Mucosa of descending colon (tissue), 3 donors: ENCODE data around the gene HDAC11. TPM values are rescaled to one million over a fixed set of nuclear protein-coding genes. Genes with fewer than 3 reads are reported as not detected.

Source experiments
- ATAC-seq: fragments of 200-7000 bp; cut with Tn5 transposase; one replicate; pipeline ENCODE4 v1.9.1; 2020; ENCODE audit warnings: mild to moderate bottlenecking, moderate library complexity
- DNase-seq, 3 donors: peaks; one replicate each; pipeline ENCODE4 v3.0.0-alpha.2; 2020
- H3K36me3 ChIP-seq: fragments of 200-600 bp; one replicate; pipeline ENCODE4 v1.8.0; 2021; ENCODE audit warnings: low read depth, mild to moderate bottlenecking
- H3K4me1 ChIP-seq: fragments of 200-600 bp; one replicate; pipeline ENCODE4 v1.8.0; 2021; ENCODE audit warnings: low read depth, mild to moderate bottlenecking
- H3K4me3 ChIP-seq: fragments of 200-600 bp; one replicate; pipeline ENCODE4 v1.8.0; 2021; ENCODE audit warnings: mild to moderate bottlenecking
- H3K9me3 ChIP-seq: fragments of 200-600 bp; one replicate; pipeline ENCODE4 v1.8.0; 2021; ENCODE audit warnings: mild to moderate bottlenecking
- intact Hi-C, 2 donors: fragments of 100-400 bp; cut with DNase I in 1 of 2; cut with micrococcal nuclease in 1 of 2; formaldehyde crosslinking; loops; one replicate each; pipeline versions ENCODE4 v1.11.0 to v1.11.1; 2022; cut with DNase I, micrococcal nuclease
- total RNA-seq, 3 donors: library from RNA; stranded (reverse); fragmentation: NEBNext Ultra II Directional in 2 of 3; extraction: Animal tissue kit (Norgen Biotek cat#: 25700) in 2 of 3; gene quantifications; one replicate each; pipeline versions ENCODE4 v1.2.1 to v1.2.4, GENCODE V29; 2021 to 2023
- TF ChIP-seq, protein P1 (sequence below): fragments of 200-600 bp; IDR thresholded peaks from one replicate; pipeline ENCODE4 v1.8.0; 2022; ENCODE audit warnings: antibody characterized with exemption, mild to moderate bottlenecking
- donor health status: DM: no; HTN: no; CAD: no; lungs with moderate emphysema.
- donor health status: DM: no; HTN: no; CAD: no.
- donor health status: DM: no; HTN: yes; CAD: no.

Gene HDAC11
- total RNA-seq, 3 donors from 2014 or later: 23.0 to 28.7 (median 25.3) TPM

DNA sequence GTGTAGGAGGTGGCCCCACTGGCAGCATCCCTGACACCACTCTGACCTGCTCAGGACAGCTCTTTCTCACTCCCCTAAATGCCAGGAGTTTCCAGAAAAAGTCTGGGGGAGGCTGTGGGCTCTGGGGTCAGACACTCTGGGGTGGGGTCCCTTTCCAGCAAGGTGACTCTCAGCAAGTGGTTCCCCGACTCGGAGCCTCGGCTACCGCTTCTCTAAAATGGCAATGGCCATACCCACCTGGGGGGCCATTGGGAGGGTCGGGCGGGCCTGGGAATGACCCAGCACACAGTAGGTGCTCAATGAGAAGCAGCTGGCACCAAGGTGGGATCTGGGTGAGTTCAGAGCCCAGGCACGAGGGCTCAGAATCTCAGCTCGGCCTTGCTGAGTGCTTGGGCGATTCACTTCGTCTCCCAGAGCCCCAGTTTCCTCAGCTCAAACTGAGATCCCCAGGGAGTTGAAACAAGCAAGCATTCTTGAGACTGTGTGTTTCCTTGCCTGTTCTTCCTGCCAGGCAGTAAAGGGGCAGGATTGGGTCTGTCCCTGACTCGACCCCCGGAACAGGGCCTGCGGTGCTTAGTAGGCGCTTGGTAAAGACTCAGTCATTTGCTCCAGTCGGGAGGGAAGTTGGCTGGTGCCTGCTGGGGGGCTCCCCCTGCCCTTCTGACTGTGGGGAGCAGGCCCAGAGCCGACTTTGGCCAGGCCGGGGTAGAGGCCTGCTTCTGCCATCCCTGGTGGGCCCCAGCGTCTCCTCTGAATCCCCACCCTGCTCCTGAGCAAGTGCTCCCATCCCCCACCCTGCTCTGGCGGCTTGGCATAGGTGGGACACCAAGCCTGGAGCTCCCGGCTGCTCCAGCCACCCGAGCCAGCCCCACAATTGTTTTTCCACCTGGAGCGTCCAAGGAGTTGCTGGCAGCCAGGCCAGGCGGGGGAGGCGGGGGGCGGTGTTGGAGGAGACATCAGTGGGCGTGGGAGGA, 36.0 kb downstream of the HDAC11 start:
- TF ChIP-seq, protein P1, sequence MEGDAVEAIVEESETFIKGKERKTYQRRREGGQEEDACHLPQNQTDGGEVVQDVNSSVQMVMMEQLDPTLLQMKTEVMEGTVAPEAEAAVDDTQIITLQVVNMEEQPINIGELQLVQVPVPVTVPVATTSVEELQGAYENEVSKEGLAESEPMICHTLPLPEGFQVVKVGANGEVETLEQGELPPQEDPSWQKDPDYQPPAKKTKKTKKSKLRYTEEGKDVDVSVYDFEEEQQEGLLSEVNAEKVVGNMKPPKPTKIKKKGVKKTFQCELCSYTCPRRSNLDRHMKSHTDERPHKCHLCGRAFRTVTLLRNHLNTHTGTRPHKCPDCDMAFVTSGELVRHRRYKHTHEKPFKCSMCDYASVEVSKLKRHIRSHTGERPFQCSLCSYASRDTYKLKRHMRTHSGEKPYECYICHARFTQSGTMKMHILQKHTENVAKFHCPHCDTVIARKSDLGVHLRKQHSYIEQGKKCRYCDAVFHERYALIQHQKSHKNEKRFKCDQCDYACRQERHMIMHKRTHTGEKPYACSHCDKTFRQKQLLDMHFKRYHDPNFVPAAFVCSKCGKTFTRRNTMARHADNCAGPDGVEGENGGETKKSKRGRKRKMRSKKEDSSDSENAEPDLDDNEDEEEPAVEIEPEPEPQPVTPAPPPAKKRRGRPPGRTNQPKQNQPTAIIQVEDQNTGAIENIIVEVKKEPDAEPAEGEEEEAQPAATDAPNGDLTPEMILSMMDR: no peak
- H3K4me1 ChIP-seq: no peaks in the 10 kb centered on the region
- H3K36me3 ChIP-seq: no peaks in the 10 kb centered on the region
- ATAC-seq (no peak), DNase-seq (peak in 1 of 3 donors; percentile 43)
- no peaks in the 10 kb centered on the region for H3K9me3 ChIP-seq
- H3K4me3 ChIP-seq: no peak overlapping the region
- intact Hi-C loops: no loop called here

DNA sequence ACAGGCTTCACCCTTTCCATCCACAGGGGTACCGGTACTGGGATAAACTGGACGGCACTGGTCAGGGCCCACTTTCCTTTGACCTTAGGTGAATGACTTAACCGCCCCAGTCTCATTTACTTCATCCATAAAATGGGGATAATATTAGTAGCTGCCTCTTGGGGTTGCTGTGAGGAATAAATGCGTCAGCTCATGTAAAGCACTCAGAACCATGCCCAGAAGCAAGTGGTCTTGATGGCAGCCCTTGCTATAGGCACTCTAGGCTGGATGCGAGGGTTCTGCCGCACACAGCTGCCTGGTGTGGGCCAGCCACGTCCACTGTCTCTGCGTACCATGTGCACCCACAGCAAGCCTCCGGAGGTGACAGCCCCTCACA, 36.6 kb downstream of the HDAC11 start:
- H3K4me1 ChIP-seq: no peaks in the 10 kb centered on the region

DNA sequence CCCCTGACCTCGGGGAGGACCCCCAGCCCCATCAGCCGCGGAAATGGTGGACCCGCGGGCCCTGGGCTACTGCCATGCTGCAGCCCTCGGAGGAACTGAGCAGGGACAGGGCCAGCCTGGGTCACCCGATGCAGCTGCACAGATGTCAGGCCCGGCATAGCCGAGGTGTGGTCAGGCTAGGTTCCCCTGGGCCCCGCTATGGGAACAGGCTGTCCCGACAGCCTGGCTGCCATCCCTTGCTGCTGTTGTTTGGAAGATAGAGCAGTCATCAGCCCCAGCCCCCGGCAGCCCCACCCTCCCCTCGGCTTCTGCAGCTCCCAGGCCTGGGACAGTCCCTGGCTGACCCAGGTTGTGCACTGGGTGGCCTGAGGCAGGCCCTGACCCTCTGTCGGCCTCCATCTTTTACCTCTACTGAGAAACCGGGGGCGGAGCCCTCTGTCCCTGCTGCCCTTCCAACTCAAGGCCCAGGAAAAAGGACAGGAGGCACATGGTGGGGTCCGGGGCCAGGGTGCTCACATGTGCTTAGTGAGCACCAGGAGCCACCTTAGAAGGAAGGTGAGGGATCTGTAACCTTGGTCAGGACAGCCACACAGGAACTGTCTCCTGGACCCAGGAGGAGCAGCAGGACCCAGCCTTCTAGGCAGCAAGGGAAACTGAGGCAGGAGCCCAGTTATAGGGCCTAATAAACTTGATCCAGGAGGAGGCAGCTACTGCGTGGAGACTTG, 37.3 kb downstream of the HDAC11 start:
- ATAC-seq (peak; percentile 23), DNase-seq (peak in 1 of 3 donors; percentile 60)
- H3K9me3 ChIP-seq: no peaks in the 10 kb centered on the region
- TF ChIP-seq, protein P1: no peak
- no peaks in the 10 kb centered on the region for H3K4me1 ChIP-seq
- no peak overlapping the region for H3K4me3 ChIP-seq
- intact Hi-C loops: no loop called here
- H3K36me3 ChIP-seq: no peaks in the 10 kb centered on the region

More for the DNA sequence above, 36.6 kb downstream of the HDAC11 start:
- no peak for DNase-seq
- Histone ChIP-seq H3K9me3 (no peaks in the 10 kb centered on the region), H3K4me3 (no peak overlapping the region), H3K36me3 (no peaks in the 10 kb centered on the region)
- intact Hi-C loops: no loop called here
- no peak for ATAC-seq
- TF ChIP-seq, protein P1: no peak

DNA sequence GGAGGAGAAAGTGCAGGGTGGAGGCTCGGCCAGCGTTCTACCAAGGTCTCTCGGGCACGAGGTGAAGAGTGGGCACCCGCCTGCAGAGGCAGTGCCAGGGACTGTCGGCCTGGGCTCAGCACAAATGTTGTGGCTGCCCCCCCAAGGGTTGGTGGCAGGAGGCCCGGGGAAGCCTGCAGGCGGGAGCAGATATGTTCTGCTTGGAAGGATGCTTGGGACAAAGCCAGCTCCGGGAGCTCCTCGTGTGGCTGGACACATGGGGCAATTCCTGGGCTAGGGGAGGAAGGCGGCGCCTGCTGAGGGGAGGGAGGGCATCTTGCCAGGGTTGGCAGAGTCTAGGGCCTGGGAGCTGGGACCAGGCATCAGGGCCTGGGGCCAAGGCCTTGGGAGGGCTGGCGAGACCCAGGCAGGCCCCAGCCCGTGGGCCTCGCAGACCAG, 38.4 kb downstream of the HDAC11 start:
- ATAC-seq (no peak), DNase-seq (peak in 1 of 3 donors; percentile 67)
- TF ChIP-seq, protein P1: no peak
- H3K4me1 ChIP-seq: no peaks in the 10 kb centered on the region
- intact Hi-C loops: no loop called here
- no peaks in the 10 kb centered on the region for H3K9me3 ChIP-seq
- no peaks in the 10 kb centered on the region for H3K36me3 ChIP-seq
- H3K4me3 ChIP-seq: no peak overlapping the region

DNA sequence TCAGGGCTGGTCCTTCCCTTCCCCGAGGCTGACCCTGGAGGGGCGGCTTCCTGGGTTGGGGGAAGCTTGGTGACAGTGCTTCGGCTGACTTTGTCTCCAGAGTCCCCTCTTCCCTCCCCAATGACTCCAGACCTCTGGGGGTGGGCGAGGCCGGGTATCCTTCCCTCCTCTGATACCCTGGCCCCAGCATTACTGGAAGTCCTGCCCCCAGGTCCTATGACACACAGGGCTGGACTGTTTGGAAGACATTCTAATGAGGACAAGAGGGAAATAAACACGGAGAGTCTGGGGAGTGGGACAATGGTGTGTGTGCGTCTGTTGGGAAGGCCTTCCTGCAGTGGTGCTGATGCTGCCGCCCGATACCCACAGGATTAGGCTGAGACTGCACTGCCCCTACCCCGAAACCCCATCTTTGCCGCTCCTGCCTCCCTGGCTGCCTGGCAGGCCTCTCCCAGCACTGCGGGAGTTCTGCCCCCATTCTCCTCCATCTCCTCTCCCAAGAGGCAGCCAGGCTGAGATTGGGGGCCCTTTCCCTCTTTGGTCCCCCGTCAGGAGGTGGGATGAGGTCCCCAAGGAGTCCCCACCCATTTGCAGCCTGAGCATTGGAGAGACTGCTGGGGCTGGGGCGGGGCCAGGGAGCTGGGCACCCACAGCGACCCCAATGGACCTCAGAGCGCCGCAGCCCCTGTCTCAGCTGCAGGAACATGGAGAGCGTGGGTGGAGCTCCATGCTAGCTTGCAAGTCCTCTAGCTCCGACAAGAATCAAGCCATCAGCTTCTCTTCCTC, 39.1 kb downstream of the HDAC11 start:
- TF ChIP-seq, protein P1: no peak
- peak in 1 of 3 donors; percentile 31 for DNase-seq
- intact Hi-C loops: no loop called here
- H3K4me1 ChIP-seq: no peaks in the 10 kb centered on the region
- H3K36me3 ChIP-seq: no peaks in the 10 kb centered on the region
- no peak for ATAC-seq
- no peaks in the 10 kb centered on the region for H3K9me3 ChIP-seq
- no peak overlapping the region for H3K4me3 ChIP-seq
